K562 (cell line): ENCODE results near the gene FKRP. TPM values are rescaled to one million over a fixed set of nuclear protein-coding genes. Genes with fewer than 3 reads are reported as not detected.

Experiments used
- ARNT ChIP-seq, 2 experiments: fragments of 450-650 bp; IDR thresholded peaks; 2 replicates each; pipeline ENCODE4 v1.6.1; 2016; ENCODE audit warnings: mild to moderate bottlenecking in 1 of 2
- ATF1 ChIP-seq, 2 experiments: fragments of 450-650 bp in 1 of 2; IDR thresholded peaks; 2 replicates each; pipeline ENCODE4 v1.6.1; 2016; ENCODE audit warnings: missing compliant biosample characterization in 1 of 2, missing genetic modification characterization in 1 of 2
- ATF7 ChIP-seq: fragments of 450-650 bp; IDR thresholded peaks from 2 replicates; pipeline ENCODE4 v1.7.1; 2014; ENCODE audit warnings: mild to moderate bottlenecking, moderate library complexity
- BMI1 ChIP-seq: fragments of 150-350 bp; IDR thresholded peaks from 2 replicates; pipeline ENCODE4 v1.6.1; 2014; ENCODE audit warnings: low read length
- CBFA2T2 ChIP-seq: fragments of 450-650 bp; conservative IDR thresholded peaks from 2 replicates; pipeline ENCODE4 v1.6.1; 2017; ENCODE audit warnings: mild to moderate bottlenecking
- E2F4 ChIP-seq: sonication (generic); formaldehyde crosslinking; IDR thresholded peaks from 2 replicates; pipeline ENCODE4 v1.8.0; 2022; ENCODE audit warnings: mild to moderate bottlenecking, low read depth, missing genetic modification reagents
- EP400 ChIP-seq: fragments of 450-650 bp; IDR thresholded peaks from 2 replicates; pipeline ENCODE4 v1.6.1; 2017; ENCODE audit warnings: antibody characterized with exemption, mild to moderate bottlenecking, moderate library complexity
- ERF ChIP-seq: fragments of 450-650 bp; formaldehyde crosslinking; IDR thresholded peaks from 2 replicates; pipeline ENCODE4 v1.4.0; 2020; ENCODE audit warnings: mild to moderate bottlenecking, mixed read lengths
- ILF3 ChIP-seq: fragments of 450-650 bp; IDR thresholded peaks from 2 replicates; pipeline ENCODE4 v1.6.1; 2018; ENCODE audit warnings: antibody characterized with exemption, mild to moderate bottlenecking, moderate library complexity, borderline replicate concordance
- L3MBTL2 ChIP-seq: fragments of 450-650 bp; IDR thresholded peaks from 2 replicates; pipeline ENCODE4 v1.6.1; 2016; ENCODE audit warnings: mild to moderate bottlenecking, moderate library complexity
- NFIX ChIP-seq: fragments of 250-450 bp; sonication (Bioruptor Pico); IDR thresholded peaks from 2 replicates; pipeline ENCODE4 v1.4.0; 2020; ENCODE audit warnings: low read depth, mild to moderate bottlenecking, moderate library complexity
- POLR2AphosphoS2 ChIP-seq: IDR thresholded peaks from 2 replicates; pipeline ENCODE4 v1.6.1; 2012; ENCODE audit warnings: low read length, improper control_type of control experiment
- PURB ChIP-seq: sonication (generic); formaldehyde crosslinking; IDR thresholded peaks from 2 replicates; pipeline ENCODE4 v1.9.0; 2021; ENCODE audit warnings: low read depth, mild to moderate bottlenecking, missing genetic modification reagents
- RBFOX2 ChIP-seq: fragments of 200-400 bp; formaldehyde crosslinking; IDR thresholded peaks from 2 replicates; pipeline ENCODE4 v1.6.1; 2017; ENCODE audit warnings: low read depth, mild to moderate bottlenecking, low read length, moderate library complexity
- RBM17 ChIP-seq: fragments of 200-400 bp; formaldehyde crosslinking; IDR thresholded peaks from 2 replicates; pipeline ENCODE4 v1.6.1; 2017; ENCODE audit warnings: low read depth, mild to moderate bottlenecking, low read length, borderline replicate concordance
- RFX5 ChIP-seq: IDR thresholded peaks from 2 replicates; pipeline ENCODE4 v1.6.1; 2011; ENCODE audit warnings: low read depth, mild to moderate bottlenecking, improper control_type of control experiment, low read length
- SMAD3 ChIP-seq: fragments of 450-650 bp; formaldehyde crosslinking; conservative IDR thresholded peaks from 2 replicates; pipeline ENCODE4 v1.4.0; 2020; ENCODE audit warnings: mild to moderate bottlenecking
- TAF9B ChIP-seq: fragments of 450-650 bp; IDR thresholded peaks from 2 replicates; pipeline ENCODE4 v1.6.1; 2018; ENCODE audit warnings: mild to moderate bottlenecking; ENCODE audit not compliant: partially characterized antibody
- ZNF134 ChIP-seq: fragments of 250-450 bp; sonication (Bioruptor Pico); conservative IDR thresholded peaks from 2 replicates; pipeline ENCODE4 v1.4.0; 2020
- ZZZ3 ChIP-seq: fragments of 450-650 bp; IDR thresholded peaks from 2 replicates; pipeline ENCODE4 v1.6.1; 2016; ENCODE audit warnings: antibody characterized with exemption, mild to moderate bottlenecking, moderate library complexity
- polyA plus RNA-seq, 8 experiments: library from polyadenylated mRNA; depleted of rRNA in 4 of 8; stranded (reverse) in 5 of 8; unstranded in 3 of 8; fragments of >200 nt; fragmentation: Nextera tagmentation in 2 of 8; fragmentation: Illumina TruSeq in 1 of 8; extraction: Ambion mirVana in 2 of 8; extraction: Trizol in 1 of 8; gene quantifications; 2 replicates each; pipeline versions ENCODE4 v1.2.1 to v1.2.3, GENCODE V29; 2011 to 2014; ENCODE audit warnings: inconsistent platforms in 1 of 8, missing spikeins in 1 of 8
- total RNA-seq, 7 experiments: library from RNA; depleted of rRNA in 6 of 7; stranded (reverse); fragments of >200 nt in 6 of 7; fragmentation: Illumina TruSeq in 2 of 7; extraction: Trizol in 2 of 7; gene quantifications; 2 replicates each; pipeline versions ENCODE4 v1.2.1 to v1.2.3, GENCODE V29; 2011 to 2021; ENCODE audit warnings: low replicate concordance in 1 of 7
- TF ChIP-seq, protein P1 (sequence below): fragments of 450-650 bp; formaldehyde crosslinking; IDR thresholded peaks from 2 replicates; pipeline ENCODE4 v1.4.0; 2020; ENCODE audit warnings: mild to moderate bottlenecking, moderate library complexity
- TF ChIP-seq, protein P2 (sequence below): fragments of 250-450 bp; sonication (Bioruptor Pico); IDR thresholded peaks from 2 replicates; pipeline ENCODE4 v1.4.0; 2020
- TF ChIP-seq, protein P3 (sequence below), 2 experiments: fragments of 150-350 bp in 1 of 2; IDR thresholded peaks; 2 replicates each; pipeline ENCODE4 v1.6.1; 2012 to 2016; ENCODE audit warnings: low read depth in 2 of 2, low read length in 2 of 2, mild to moderate bottlenecking in 1 of 2, moderate library complexity in 1 of 2

Gene FKRP
- total and polyA plus RNA-seq, 9 of the 15 experiments (the other 6 are each of a cell fraction or from before 2014, with no cell fraction given): 0.68 to 16.1 (median 6.5) TPM

- TF ChIP-seq, protein P1, sequence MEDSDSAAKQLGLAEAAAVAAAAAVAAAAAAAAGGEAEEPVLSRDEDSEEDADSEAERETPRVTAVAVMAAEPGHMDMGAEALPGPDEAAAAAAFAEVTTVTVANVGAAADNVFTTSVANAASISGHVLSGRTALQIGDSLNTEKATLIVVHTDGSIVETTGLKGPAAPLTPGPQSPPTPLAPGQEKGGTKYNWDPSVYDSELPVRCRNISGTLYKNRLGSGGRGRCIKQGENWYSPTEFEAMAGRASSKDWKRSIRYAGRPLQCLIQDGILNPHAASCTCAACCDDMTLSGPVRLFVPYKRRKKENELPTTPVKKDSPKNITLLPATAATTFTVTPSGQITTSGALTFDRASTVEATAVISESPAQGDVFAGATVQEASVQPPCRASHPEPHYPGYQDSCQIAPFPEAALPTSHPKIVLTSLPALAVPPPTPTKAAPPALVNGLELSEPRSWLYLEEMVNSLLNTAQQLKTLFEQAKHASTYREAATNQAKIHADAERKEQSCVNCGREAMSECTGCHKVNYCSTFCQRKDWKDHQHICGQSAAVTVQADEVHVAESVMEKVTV (CRISPR knock-in tag): no peak
- TF ChIP-seq L3MBTL2: no peak
- TF ChIP-seq SMAD3 (CRISPR knock-in tag): no peak
- TF ChIP-seq ERF (CRISPR knock-in tag): 0 out of 2 replicates have a peak, but pooled peaks have one; percentile 13
- TF ChIP-seq, protein P2, sequence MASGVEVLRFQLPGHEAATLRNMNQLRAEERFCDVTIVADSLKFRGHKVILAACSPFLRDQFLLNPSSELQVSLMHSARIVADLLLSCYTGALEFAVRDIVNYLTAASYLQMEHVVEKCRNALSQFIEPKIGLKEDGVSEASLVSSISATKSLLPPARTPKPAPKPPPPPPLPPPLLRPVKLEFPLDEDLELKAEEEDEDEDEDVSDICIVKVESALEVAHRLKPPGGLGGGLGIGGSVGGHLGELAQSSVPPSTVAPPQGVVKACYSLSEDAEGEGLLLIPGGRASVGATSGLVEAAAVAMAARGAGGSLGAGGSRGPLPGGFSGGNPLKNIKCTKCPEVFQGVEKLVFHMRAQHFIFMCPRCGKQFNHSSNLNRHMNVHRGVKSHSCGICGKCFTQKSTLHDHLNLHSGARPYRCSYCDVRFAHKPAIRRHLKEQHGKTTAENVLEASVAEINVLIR (CRISPR knock-in tag): no peak
- TF ChIP-seq PURB: no peak
- no peak for TF ChIP-seq NFIX
- no peak for TF ChIP-seq E2F4
- no peak for TF ChIP-seq POLR2AphosphoS2
- no peak for TF ChIP-seq ZZZ3
- no peak for TF ChIP-seq EP400
- TF ChIP-seq, protein P3, sequence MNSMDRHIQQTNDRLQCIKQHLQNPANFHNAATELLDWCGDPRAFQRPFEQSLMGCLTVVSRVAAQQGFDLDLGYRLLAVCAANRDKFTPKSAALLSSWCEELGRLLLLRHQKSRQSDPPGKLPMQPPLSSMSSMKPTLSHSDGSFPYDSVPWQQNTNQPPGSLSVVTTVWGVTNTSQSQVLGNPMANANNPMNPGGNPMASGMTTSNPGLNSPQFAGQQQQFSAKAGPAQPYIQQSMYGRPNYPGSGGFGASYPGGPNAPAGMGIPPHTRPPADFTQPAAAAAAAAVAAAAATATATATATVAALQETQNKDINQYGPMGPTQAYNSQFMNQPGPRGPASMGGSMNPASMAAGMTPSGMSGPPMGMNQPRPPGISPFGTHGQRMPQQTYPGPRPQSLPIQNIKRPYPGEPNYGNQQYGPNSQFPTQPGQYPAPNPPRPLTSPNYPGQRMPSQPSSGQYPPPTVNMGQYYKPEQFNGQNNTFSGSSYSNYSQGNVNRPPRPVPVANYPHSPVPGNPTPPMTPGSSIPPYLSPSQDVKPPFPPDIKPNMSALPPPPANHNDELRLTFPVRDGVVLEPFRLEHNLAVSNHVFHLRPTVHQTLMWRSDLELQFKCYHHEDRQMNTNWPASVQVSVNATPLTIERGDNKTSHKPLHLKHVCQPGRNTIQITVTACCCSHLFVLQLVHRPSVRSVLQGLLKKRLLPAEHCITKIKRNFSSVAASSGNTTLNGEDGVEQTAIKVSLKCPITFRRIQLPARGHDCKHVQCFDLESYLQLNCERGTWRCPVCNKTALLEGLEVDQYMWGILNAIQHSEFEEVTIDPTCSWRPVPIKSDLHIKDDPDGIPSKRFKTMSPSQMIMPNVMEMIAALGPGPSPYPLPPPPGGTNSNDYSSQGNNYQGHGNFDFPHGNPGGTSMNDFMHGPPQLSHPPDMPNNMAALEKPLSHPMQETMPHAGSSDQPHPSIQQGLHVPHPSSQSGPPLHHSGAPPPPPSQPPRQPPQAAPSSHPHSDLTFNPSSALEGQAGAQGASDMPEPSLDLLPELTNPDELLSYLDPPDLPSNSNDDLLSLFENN (IDR thresholded peaks at IDR 0.05; ENCODE audit: low read depth in 2 of 2, low read length in 2 of 2): no peak
- TF ChIP-seq CBFA2T2: no peak
- no peak for TF ChIP-seq ILF3
- no peak for TF ChIP-seq ATF7
- TF ChIP-seq ATF1 (CRISPR knock-in tag; IDR thresholded peaks at IDR 0.05): no peak
- TF ChIP-seq ATF1 (tag; IDR thresholded peaks at IDR 0.05): no peak
- peak; percentile 69; the same call in 1 of the 2 replicates for TF ChIP-seq BMI1
- no peak for TF ChIP-seq RFX5
- no peak for TF ChIP-seq RBM17
- no peak for TF ChIP-seq ZNF134 (CRISPR knock-in tag)
- TF ChIP-seq RBFOX2: peak; percentile 40
- no peak for TF ChIP-seq TAF9B
- no peak for TF ChIP-seq ARNT (IDR thresholded peaks at IDR 0.05)
These were observed 612 bp downstream of the FKRP start, which contains the start of gene STRN4 (continued) for GRCh38 chr19:46746281-46747057.
